ENCODE measurements around the gene MAGEC1.

Gene MAGEC1

GRCh38 chrX:141941234-141941633 lies 37.5 kb downstream of the MAGEC1 start:
- TF ChIP-seq, protein P1, sequence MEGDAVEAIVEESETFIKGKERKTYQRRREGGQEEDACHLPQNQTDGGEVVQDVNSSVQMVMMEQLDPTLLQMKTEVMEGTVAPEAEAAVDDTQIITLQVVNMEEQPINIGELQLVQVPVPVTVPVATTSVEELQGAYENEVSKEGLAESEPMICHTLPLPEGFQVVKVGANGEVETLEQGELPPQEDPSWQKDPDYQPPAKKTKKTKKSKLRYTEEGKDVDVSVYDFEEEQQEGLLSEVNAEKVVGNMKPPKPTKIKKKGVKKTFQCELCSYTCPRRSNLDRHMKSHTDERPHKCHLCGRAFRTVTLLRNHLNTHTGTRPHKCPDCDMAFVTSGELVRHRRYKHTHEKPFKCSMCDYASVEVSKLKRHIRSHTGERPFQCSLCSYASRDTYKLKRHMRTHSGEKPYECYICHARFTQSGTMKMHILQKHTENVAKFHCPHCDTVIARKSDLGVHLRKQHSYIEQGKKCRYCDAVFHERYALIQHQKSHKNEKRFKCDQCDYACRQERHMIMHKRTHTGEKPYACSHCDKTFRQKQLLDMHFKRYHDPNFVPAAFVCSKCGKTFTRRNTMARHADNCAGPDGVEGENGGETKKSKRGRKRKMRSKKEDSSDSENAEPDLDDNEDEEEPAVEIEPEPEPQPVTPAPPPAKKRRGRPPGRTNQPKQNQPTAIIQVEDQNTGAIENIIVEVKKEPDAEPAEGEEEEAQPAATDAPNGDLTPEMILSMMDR (conservative IDR thresholded peaks at IDR 0.05), result no peak
- no peak overlapping the region for H3K27ac ChIP-seq

- TF ChIP-seq, protein P1 (conservative IDR thresholded peaks at IDR 0.05), result no peak
- no peak overlapping the region for H3K27ac ChIP-seq
Measured at GRCh38 chrX:141945426-141945825, 41.7 kb downstream of the MAGEC1 start.

DNA sequence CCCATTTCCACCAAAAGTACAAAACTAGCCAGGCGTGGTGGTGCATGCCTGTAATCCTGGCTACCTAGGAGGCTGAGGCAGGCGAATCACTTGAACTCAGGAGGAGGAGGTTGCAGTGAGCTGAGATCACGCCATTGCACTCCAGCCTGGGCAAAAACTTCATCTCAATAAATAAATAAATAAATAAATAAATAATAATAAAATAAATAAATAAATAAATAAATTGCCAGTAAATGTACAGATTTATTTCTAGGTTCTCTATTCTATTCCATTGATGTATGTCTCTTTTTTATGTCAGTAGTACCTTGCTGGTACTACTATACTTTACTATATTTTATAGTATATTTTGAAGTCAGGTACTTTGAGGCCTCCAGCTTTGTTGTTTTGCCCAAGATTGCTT lies 43.7 kb downstream of the MAGEC1 start:
- H3K27ac ChIP-seq, result no peak overlapping the region
- TF ChIP-seq, protein P1 (conservative IDR thresholded peaks at IDR 0.05), result no peak

DNA sequence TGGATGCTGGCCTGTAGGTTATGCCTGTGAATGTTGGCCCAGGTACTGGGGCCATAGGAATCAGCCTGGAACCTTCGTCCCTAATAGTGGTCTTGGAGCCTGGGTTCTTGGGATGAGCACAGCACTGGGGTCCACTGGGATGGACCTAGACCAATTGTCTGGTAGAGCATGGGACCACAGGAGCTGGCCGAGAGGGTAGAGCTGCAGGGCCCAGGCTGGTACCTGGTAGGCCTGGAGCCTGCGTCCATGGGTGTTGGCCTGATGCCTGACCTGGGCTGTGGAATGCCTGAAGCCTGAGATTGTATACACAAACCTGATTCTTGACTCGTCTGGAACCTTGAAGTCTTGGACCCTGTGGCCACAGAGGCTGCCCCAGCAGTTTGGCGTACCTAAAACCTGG lies 48.9 kb downstream of the MAGEC1 start:
- TF ChIP-seq, protein P1 (conservative IDR thresholded peaks at IDR 0.05), result no peak
- H3K27ac ChIP-seq, result no peak overlapping the region

DNA sequence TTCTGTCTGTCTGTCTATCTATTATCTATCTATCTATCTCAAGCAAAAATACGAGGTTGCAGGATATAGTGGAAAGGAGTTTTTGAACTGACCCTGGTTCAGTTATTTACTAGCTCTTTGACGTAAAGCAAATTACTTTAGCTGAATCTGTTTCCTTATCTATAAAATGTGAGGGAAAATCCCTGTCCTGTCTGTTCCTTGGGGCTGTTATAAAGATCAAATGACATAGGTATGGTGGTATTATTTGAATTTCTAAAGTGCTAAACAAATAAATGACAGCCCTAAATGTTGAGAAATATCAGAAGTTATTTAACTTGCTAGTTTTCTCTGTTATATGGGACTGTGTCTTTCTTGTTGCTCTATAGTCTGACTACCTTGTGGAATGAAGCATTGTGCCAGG lies 55.0 kb downstream of the MAGEC1 start:
- TF ChIP-seq, protein P1 (conservative IDR thresholded peaks at IDR 0.05), result no peak
- H3K27ac ChIP-seq, result no peak overlapping the region

All from VCaP (cell line).